HG02981 (cell line): ENCODE data around the gene GXYLT1.
A peak's percentile ranks its signal among the peaks of the same experiment; 100 is the strongest.
"Not testable (repeated sequence)": the region's sequence is repeated elsewhere in the genome, so short reads cannot be mapped to it uniquely, and the experiment has no call there.

Experiments
- ATAC-seq: cut with Tn5 transposase; IDR thresholded peaks from one replicate; pipeline ENCODE4 v1.9.1; 2021; ENCODE audit warnings: mild to moderate bottlenecking, moderate library complexity; ENCODE audit not compliant: unreplicated experiment

Gene GXYLT1

GRCh38 chr12:42145552-42146215, 1.0 kb upstream of the GXYLT1 start:
- no peak for ATAC-seq

GRCh38 chr12:42145197-42145549, 499 bp upstream of the GXYLT1 start:
- no peak for ATAC-seq

GRCh38 chr12:42144158-42144407, 591 bp downstream of the GXYLT1 start:
- no peak for ATAC-seq

- ATAC-seq: peak; percentile 1
Observed at GRCh38 chr12:42143452-42144157, 1.1 kb downstream of the GXYLT1 start.

- ATAC-seq: no peak
Observed at GRCh38 chr12:42141981-42142606, 2.6 kb downstream of the GXYLT1 start.

GRCh38 chr12:42140901-42141300, 3.8 kb downstream of the GXYLT1 start:
- no peak for ATAC-seq

GRCh38 chr12:42135259-42135814, 9.3 kb downstream of the GXYLT1 start:
- no peak for ATAC-seq

GRCh38 chr12:42130672-42131402, 13.8 kb downstream of the GXYLT1 start:
- ATAC-seq: no peak

GRCh38 chr12:42129595-42130204, 15.0 kb downstream of the GXYLT1 start:
- no peak for ATAC-seq

- ATAC-seq: no peak
Observed at GRCh38 chr12:42128888-42129287, 15.8 kb downstream of the GXYLT1 start.

- ATAC-seq: no peak
Observed at GRCh38 chr12:42128327-42128726, 16.3 kb downstream of the GXYLT1 start.

GRCh38 chr12:42126963-42127362, 17.7 kb downstream of the GXYLT1 start:
- no peak for ATAC-seq

- no peak for ATAC-seq
Observed at GRCh38 chr12:42125388-42125767, 19.3 kb downstream of the GXYLT1 start.

GRCh38 chr12:42124764-42125387, 19.8 kb downstream of the GXYLT1 start:
- no peak for ATAC-seq

GRCh38 chr12:42119085-42119633, 25.5 kb downstream of the GXYLT1 start:
- no peak for ATAC-seq

- ATAC-seq: no peak
Observed at GRCh38 chr12:42118136-42118879, 26.4 kb downstream of the GXYLT1 start.

GRCh38 chr12:42109031-42109430, 35.6 kb downstream of the GXYLT1 start:
- no peak for ATAC-seq

GRCh38 chr12:42106791-42107190, 37.9 kb downstream of the GXYLT1 start:
- ATAC-seq: not testable (repeated sequence)

GRCh38 chr12:42104784-42105183, 39.9 kb downstream of the GXYLT1 start:
- ATAC-seq: no peak

GRCh38 chr12:42104087-42104486, 40.6 kb downstream of the GXYLT1 start:
- ATAC-seq: no peak
